Suppressor macrophage (primary cell): ENCODE measurements around the gene FBXW10B.
"Not testable (repeated sequence)": the region's sequence is repeated elsewhere in the genome, so short reads cannot be mapped to it uniquely, and the experiment has no call there.

ENCODE experiments used
- DNase-seq, 4 experiments: peaks; one replicate each; pipeline ENCODE4 v3.0.0-alpha.2; 2020 to 2022

FBXW10B gene

DNA sequence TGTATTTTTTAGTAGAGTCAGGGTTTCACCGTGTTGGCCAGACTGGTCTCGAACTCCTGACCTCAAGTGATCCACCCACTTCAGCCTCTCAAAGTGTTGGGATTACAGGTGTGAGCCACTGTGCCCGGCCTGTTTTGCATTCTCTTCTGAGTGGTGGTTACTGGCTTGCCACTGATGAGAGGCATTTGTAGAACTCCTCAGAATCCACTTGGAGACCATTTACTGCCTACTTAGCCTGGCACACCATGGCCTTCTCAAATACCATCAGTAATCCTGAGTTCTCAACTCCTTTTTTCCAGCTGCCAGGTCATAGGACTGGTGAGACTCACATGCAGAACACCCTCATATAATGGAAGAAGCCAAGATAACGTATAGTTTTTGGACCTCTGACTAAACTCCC is 22.5 kb upstream of the FBXW10B start:
- not testable (repeated sequence) for DNase-seq

DNA sequence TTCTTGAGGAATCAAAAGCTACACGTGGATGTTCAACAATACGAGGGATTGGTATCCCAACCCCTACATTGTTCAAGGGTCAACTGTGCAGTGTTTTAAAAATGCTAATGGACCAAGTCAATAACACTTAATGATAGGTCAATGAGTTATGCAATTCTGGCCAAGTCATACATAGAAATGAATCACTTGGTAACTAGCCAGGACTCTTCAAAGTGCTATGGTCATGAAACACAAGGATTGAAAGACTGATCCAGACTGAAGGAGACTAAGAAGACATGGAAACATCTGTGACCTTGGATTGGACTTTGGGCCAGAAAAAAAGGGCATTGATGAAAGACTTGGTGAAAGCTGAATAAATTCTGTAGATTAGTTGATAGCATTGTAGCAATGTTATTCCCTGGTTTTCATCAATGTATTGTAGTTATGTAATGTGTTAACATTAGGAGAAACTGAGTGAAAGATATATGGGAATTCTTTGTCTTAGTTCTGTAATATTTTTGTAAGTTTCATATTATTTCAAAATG is 11.5 kb upstream of the FBXW10B start:
- not testable (repeated sequence) for DNase-seq

DNA sequence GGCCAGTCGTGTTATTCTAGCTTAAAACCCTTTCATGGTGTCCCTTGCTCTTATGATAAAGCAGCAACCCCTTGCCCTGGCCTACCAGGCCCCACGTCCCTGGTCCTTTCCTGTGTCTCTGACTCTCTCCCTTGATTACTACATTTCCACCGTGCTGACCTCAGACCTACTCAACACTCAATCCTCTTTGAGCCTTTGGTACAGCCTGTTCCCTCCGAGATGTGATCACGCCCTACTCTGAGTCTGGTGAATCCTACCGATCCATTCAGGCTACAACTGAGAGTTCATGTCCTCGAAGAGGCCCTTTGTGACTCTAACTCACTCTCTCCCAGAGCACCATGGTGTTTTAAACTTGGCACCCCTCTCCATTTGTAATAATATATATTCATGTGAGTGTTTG is 10.5 kb upstream of the FBXW10B start:
- not testable (repeated sequence) for DNase-seq

DNA sequence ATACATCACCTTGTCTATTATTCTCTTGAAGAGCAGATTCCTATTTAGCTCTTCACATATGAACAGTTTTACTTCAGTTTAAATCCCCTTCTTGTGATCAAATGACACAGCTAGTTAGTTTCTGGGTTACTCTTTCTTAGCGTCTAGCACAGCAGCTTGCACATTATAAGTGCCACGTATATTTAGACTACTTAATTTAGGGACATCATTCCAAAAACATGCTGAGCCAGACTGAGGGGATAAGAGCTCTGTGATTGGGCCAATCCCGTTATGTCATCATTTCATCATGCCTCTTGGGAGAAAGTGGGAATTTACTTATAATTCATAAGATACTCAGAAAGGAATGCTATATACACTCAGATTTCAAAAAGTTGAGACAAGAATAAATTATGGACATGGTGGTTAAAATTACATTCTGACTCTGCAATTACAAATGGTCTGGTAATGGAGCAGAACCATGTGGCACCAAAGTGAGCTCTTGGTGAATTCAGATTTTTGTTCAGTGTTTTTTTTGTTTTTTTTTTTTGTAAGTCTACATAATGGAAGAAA is 4.2 kb upstream of the FBXW10B start:
- DNase-seq: not testable (repeated sequence)

GRCh38 chr17:15623255-15623654 is 3.8 kb upstream of the FBXW10B start:
- DNase-seq: not testable (repeated sequence)

GRCh38 chr17:15622124-15622523 is 2.6 kb upstream of the FBXW10B start:
- not testable (repeated sequence) for DNase-seq

DNA sequence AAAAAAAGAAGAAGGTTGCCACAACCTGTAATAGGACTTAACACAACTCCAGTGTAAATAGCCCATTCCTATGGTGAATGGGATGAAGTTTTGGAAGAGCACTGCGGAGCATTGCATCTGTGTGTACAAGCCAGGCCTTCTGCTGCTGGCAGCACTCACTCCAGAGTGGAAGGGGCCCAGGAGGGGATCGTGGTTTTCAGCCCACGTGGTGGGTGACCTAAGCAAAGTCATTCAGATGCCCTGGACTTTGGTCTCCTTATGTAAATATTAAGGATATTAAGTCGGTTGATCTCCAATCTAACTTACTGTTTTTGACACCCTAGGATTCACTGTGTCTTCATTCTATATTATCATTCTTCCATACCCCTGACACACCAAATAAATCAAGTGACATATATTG is 2.7 kb downstream of the FBXW10B start:
- not testable (repeated sequence) for DNase-seq

GRCh38 chr17:15615850-15616249 is 3.7 kb downstream of the FBXW10B start:
- DNase-seq: not testable (repeated sequence)

- not testable (repeated sequence) for DNase-seq
These were observed 6.4 kb downstream of the FBXW10B start for GRCh38 chr17:15613111-15613510.

GRCh38 chr17:15592960-15593359 is 26.5 kb downstream of the FBXW10B start:
- DNase-seq: not testable (repeated sequence)

GRCh38 chr17:15591986-15592385 is 27.5 kb downstream of the FBXW10B start:
- DNase-seq: peak in 1 of 4 experiments; percentile 4

DNA sequence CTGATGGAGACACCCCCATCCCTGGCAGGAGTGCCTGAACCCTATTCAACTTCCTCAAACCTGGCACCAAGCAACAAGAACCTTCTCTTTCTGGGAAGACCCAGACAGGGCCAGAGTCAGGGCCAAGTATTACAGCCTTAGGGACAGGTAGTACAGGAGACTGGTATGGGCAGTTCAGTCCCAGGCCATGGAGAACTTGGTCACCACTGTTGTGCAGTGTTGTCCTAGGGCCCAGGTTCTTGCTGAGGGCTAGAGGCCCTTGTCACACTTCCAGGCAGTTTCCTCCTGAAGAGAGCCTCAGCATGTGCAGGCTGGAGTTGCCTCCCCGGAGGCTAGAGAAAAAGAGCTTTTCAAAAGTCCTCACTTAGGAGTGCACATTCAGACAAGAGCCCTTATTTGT is 28.7 kb downstream of the FBXW10B start:
- not testable (repeated sequence) for DNase-seq

GRCh38 chr17:15589544-15590536 is 29.7 kb downstream of the FBXW10B start:
- DNase-seq: peak in 1 of 4 experiments; percentile 3

DNA sequence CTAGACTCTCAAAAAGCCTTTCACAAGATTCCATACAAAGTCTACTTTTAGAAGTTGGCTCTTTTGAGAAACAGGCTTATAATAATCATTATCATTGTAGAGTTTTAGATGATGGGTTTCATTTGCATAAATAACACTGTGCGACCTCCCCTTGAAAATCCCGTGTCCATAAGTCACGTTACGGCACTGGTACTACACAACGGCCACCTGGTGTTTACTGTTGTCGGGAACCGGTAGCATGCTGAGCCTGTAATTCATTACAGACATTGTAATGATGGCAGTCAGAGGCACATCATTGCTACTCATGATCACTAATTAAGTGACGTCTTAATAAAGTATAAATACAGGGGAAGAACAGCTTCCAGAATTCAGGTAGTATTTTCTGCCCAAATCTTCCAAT is 31.5 kb downstream of the FBXW10B start:
- DNase-seq: not testable (repeated sequence)

- DNase-seq: not testable (repeated sequence)
These were observed 36.2 kb downstream of the FBXW10B start for GRCh38 chr17:15583313-15583712.

DNA sequence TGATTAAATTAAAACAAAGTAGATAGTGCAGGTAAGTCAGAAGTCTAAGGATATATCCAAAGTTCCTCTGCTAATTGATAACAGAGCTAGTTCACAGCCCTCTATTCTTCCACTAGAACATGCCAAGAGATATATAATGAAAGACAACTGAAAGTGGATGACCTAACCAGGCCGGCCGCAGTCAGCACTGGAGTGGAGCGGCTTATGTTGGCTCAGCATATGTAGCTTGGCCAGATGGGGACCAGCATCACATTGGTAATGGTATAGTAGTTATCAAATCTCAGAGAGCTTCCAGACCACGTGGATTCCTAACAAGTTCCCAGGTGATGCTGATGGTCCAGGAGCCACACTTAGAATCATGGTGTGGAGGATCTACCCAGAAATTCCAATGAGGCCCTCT is 38.0 kb downstream of the FBXW10B start:
- DNase-seq: not testable (repeated sequence)

DNA sequence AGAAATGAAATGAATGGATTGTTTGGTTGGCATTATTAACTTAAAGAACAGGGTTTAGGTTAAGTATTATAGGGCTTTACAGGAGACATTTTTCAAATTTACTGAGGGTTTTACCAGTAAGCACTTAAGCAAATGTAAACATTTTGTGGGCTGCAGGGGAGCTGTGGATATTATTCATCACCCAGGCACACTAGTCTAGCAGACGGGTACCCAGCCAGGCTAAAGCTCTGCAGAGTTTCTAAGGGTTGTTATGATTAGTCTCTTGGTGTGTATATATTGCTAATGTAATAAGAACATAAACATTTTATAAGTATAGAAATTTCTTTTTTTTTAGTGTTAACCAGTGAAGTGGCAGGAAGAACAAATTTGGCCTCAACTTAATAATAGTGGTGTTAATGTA is 42.7 kb downstream of the FBXW10B start:
- DNase-seq: not testable (repeated sequence)

DNA sequence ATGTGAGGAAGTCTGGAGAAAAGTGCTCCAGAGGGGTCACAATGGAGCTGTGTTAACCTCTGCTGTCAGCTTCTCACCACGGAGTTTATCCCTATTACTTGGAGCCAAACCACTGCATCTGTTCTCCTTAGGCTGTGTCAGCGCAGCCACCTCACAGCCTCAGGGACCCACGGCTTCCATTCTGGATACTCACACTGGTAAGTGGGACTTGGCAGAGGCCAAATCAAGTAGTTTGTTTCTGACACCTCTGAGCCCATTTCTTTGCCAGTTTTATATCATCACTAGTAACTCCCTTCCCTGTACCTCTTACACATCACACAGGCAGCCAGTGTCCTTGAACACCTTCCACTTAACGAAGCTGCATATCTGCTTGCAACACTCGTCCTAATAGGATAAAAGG is 44.8 kb downstream of the FBXW10B start:
- not testable (repeated sequence) for DNase-seq

- DNase-seq: not testable (repeated sequence)
These were observed 45.6 kb downstream of the FBXW10B start for GRCh38 chr17:15573870-15574269.
